CD4-positive, alpha-beta memory T cell (primary cell): ENCODE data around the gene MAPK6. TPM values are rescaled to one million over a fixed set of nuclear protein-coding genes. Genes with fewer than 3 reads are reported as not detected.
A peak's percentile ranks its signal among the peaks of the same experiment; 100 is the strongest.

ENCODE experiments used
- CTCF ChIA-PET: fragments of 350-600 bp; sonication (Branson Sonifier 250); formaldehyde crosslinking; loops from one replicate; lab custom pipeline; 2021; ENCODE audit warnings: inconsistent platforms; ENCODE audit not compliant: partially characterized antibody; lab: Charles Lee
- POLR2A ChIA-PET: fragments of 350-600 bp; sonication (Branson Sonifier 250); formaldehyde crosslinking; loops from one replicate; lab custom pipeline; 2021; ENCODE audit not compliant: partially characterized antibody; lab: Charles Lee
- DNase-seq, 5 donors: peaks; one replicate each; pipeline versions ENCODE4 v3.0.0 to v3.0.0-alpha.2; 2020 to 2022; ENCODE audit warnings: mixed read lengths in 1 of 5
- H3K27ac ChIP-seq: one replicate; pipeline ENCODE4 v1.7.0; 2013; ENCODE audit warnings: low read depth, low read length
- H3K27me3 ChIP-seq: 2 replicates; pipeline ENCODE4 v1.7.0; 2013; ENCODE audit warnings: mild to moderate bottlenecking, low read length, moderate library complexity; ENCODE audit not compliant: insufficient read depth
- H3K36me3 ChIP-seq: 2 replicates; pipeline ENCODE4 v1.7.0; 2013; ENCODE audit warnings: mild to moderate bottlenecking, low read length, moderate library complexity; ENCODE audit not compliant: insufficient read depth
- H3K4me1 ChIP-seq: 2 replicates; pipeline ENCODE4 v1.7.0; 2013; ENCODE audit warnings: mild to moderate bottlenecking, low read length, moderate library complexity; ENCODE audit not compliant: insufficient read depth
- H3K4me3 ChIP-seq, 2 donors: one replicate each; pipeline ENCODE4 v1.7.0; 2013; ENCODE audit warnings: low read length in 2 of 2, mild to moderate bottlenecking in 1 of 2
- H3K9me3 ChIP-seq, 2 donors: one replicate each; pipeline ENCODE4 v1.7.0; 2013; ENCODE audit warnings: low read length in 2 of 2, control low read depth in 1 of 2; ENCODE audit not compliant: control insufficient read depth in 1 of 2
- H3K27ac Mint-ChIP-seq, 7 donors: one replicate each; pipeline ENCODE4 v1.8.0; 2020 to 2021; ENCODE audit warnings: mixed read lengths in 7 of 7, mild to moderate bottlenecking in 6 of 7, inconsistent platforms in 3 of 7, moderate library complexity in 3 of 7
- H3K27me3 Mint-ChIP-seq, 2 donors: one replicate each; pipeline ENCODE4 v1.8.0; 2020 to 2021; ENCODE audit warnings: mixed read lengths in 2 of 2
- H3K36me3 Mint-ChIP-seq, 2 donors: one replicate each; pipeline ENCODE4 v1.8.0; 2020 to 2021; ENCODE audit warnings: mixed read lengths in 2 of 2, inconsistent platforms in 1 of 2, mild to moderate bottlenecking in 1 of 2
- H3K4me1 Mint-ChIP-seq, 4 donors: one replicate each; pipeline ENCODE4 v1.8.0; 2020 to 2021; ENCODE audit warnings: mixed read lengths in 4 of 4, mild to moderate bottlenecking in 1 of 4
- H3K4me3 Mint-ChIP-seq, 8 donors: one replicate each; pipeline ENCODE4 v1.8.0; 2020 to 2021; ENCODE audit warnings: mixed read lengths in 8 of 8, mild to moderate bottlenecking in 7 of 8, moderate library complexity in 6 of 8, inconsistent platforms in 3 of 8
- H3K9me3 Mint-ChIP-seq, 8 donors: one replicate each; pipeline ENCODE4 v1.8.0; 2020 to 2021; ENCODE audit warnings: mixed read lengths in 8 of 8, mild to moderate bottlenecking in 5 of 8, inconsistent platforms in 3 of 8, moderate library complexity in 1 of 8
- intact Hi-C: fragments of 100-400 bp; cut with micrococcal nuclease; formaldehyde crosslinking; loops from one replicate; pipeline ENCODE4 v1.15.1; 2023
- polyA plus RNA-seq, 2 donors: library from polyadenylated mRNA; unstranded; fragments of 300-500 nt; fragmentation: Illumina TruSeq; gene quantifications; one replicate each; pipeline ENCODE4 v1.2.3, GENCODE V29; 2021
- total RNA-seq, 2 experiments: library from RNA; stranded (reverse); gene quantifications; one replicate each; pipeline ENCODE4 v1.2.3, GENCODE V29; 2021

The MAPK6 gene
- total and polyA plus RNA-seq, 4 experiments from 2014 or later, result 7.1 to 24.0 (median 13.1) TPM

GRCh38 chr15:52102463-52102862, 83.4 kb downstream of the MAPK6 start:
- H3K4me3 ChIP-seq, result no peak overlapping the region
- POLR2A ChIA-PET, result no interaction called here
- no peaks in the 10 kb centered on the region for H3K36me3 ChIP-seq
- no peak for DNase-seq
- Mint-ChIP-seq H3K27ac (no peak overlapping the region), H3K27me3 (peaks cover 5 to 8% of the 10 kb centered on the region in 2 donors), H3K4me3 (no peak overlapping the region), H3K4me1 (no peaks in the 10 kb centered on the region), H3K9me3 (no peaks in the 10 kb centered on the region), H3K36me3 (peaks cover 0 to 3% of the 10 kb centered on the region in 2 donors)
- CTCF ChIA-PET, result no interaction called here
- H3K27ac ChIP-seq, result no peak overlapping the region
- H3K4me1 ChIP-seq, result no peaks in the 10 kb centered on the region
- no peaks in the 10 kb centered on the region for H3K9me3 ChIP-seq
- H3K27me3 ChIP-seq, result no peaks in the 10 kb centered on the region
- intact Hi-C loops, result no loop called here

- no peak overlapping the region for H3K4me3 Mint-ChIP-seq
- peaks cover 8 to 9% of the 10 kb centered on the region in 2 donors for H3K27me3 Mint-ChIP-seq
- Histone ChIP-seq H3K27ac (no peak overlapping the region), H3K9me3 (no peaks in the 10 kb centered on the region), H3K27me3 (no peaks in the 10 kb centered on the region), H3K4me1 (no peaks in the 10 kb centered on the region), H3K36me3 (no peaks in the 10 kb centered on the region), H3K4me3 (no peak overlapping the region)
- POLR2A ChIA-PET, result no interaction called here
- H3K27ac Mint-ChIP-seq, result no peak overlapping the region
- H3K36me3 Mint-ChIP-seq, result peaks cover 0 to 3% of the 10 kb centered on the region in 2 donors
- DNase-seq, result no peak
- CTCF ChIA-PET, result no interaction called here
- intact Hi-C loops, result no loop called here
- no peaks in the 10 kb centered on the region for H3K9me3 Mint-ChIP-seq
- H3K4me1 Mint-ChIP-seq, result no peaks in the 10 kb centered on the region
Measured at GRCh38 chr15:52103217-52104207, 84.5 kb downstream of the MAPK6 start.

- Histone ChIP-seq H3K27ac (no peak overlapping the region), H3K4me3 (no peak overlapping the region), H3K36me3 (no peaks in the 10 kb centered on the region), H3K27me3 (no peaks in the 10 kb centered on the region), H3K9me3 (no peaks in the 10 kb centered on the region), H3K4me1 (no peaks in the 10 kb centered on the region)
- peaks cover 0 to 3% of the 10 kb centered on the region in 2 donors for H3K36me3 Mint-ChIP-seq
- H3K4me1 Mint-ChIP-seq, result no peaks in the 10 kb centered on the region
- ChIA-PET POLR2A (no interaction called here), CTCF (no interaction called here)
- intact Hi-C loops, result no loop called here
- no peak for DNase-seq
- peak overlapping the region in 1 of 7 donors; percentile 56 for H3K27ac Mint-ChIP-seq
- no peak overlapping the region for H3K4me3 Mint-ChIP-seq
- H3K9me3 Mint-ChIP-seq, result no peaks in the 10 kb centered on the region
- peaks cover 12 to 16% of the 10 kb centered on the region in 2 donors for H3K27me3 Mint-ChIP-seq
Measured at GRCh38 chr15:52104532-52105004, 85.5 kb downstream of the MAPK6 start.

GRCh38 chr15:52105846-52106245, 86.8 kb downstream of the MAPK6 start:
- POLR2A ChIA-PET, result no interaction called here
- H3K27me3 ChIP-seq, result no peaks in the 10 kb centered on the region
- DNase-seq, result no peak
- no peaks in the 10 kb centered on the region for H3K4me1 ChIP-seq
- H3K4me3 Mint-ChIP-seq, result no peak overlapping the region
- intact Hi-C loops, result no loop called here
- no peaks in the 10 kb centered on the region for H3K9me3 ChIP-seq
- CTCF ChIA-PET, result no interaction called here
- no peak overlapping the region for H3K27ac Mint-ChIP-seq
- H3K36me3 ChIP-seq, result no peaks in the 10 kb centered on the region
- H3K36me3 Mint-ChIP-seq, result peaks cover 0 to 3% of the 10 kb centered on the region in 2 donors
- H3K27me3 Mint-ChIP-seq, result peaks cover 13 to 23% of the 10 kb centered on the region in 2 donors
- H3K4me3 ChIP-seq, result no peak overlapping the region
- no peaks in the 10 kb centered on the region for H3K9me3 Mint-ChIP-seq
- no peak overlapping the region for H3K27ac ChIP-seq
- H3K4me1 Mint-ChIP-seq, result no peaks in the 10 kb centered on the region

- H3K4me1 ChIP-seq, result peaks cover 2% of the 10 kb centered on the region
- no peaks in the 10 kb centered on the region for H3K27me3 ChIP-seq
- no peaks in the 10 kb centered on the region for H3K9me3 ChIP-seq
- intact Hi-C loops, result no loop called here
- CTCF ChIA-PET, result no interaction called here
- POLR2A ChIA-PET, result no interaction called here
- H3K27ac ChIP-seq, result no peak overlapping the region
- no peaks in the 10 kb centered on the region for H3K9me3 Mint-ChIP-seq
- no peak for DNase-seq
- H3K4me3 ChIP-seq, result no peak overlapping the region
- no peak overlapping the region for H3K27ac Mint-ChIP-seq
- no peak overlapping the region for H3K4me3 Mint-ChIP-seq
- peaks cover 0 to 3% of the 10 kb centered on the region in 2 donors for H3K36me3 Mint-ChIP-seq
- no peaks in the 10 kb centered on the region for H3K36me3 ChIP-seq
- peaks cover 13 to 26% of the 10 kb centered on the region in 2 donors for H3K27me3 Mint-ChIP-seq
- peaks cover 0 to 4% (median under 1%) of the 10 kb centered on the region in 4 donors for H3K4me1 Mint-ChIP-seq
Measured at GRCh38 chr15:52106641-52107040, 87.6 kb downstream of the MAPK6 start.

- H3K36me3 Mint-ChIP-seq, result peaks cover 0 to 3% of the 10 kb centered on the region in 2 donors
- Histone ChIP-seq H3K36me3 (no peaks in the 10 kb centered on the region), H3K27ac (no peak overlapping the region), H3K27me3 (no peaks in the 10 kb centered on the region), H3K4me3 (no peak overlapping the region), H3K9me3 (no peaks in the 10 kb centered on the region), H3K4me1 (peaks cover 7% of the 10 kb centered on the region)
- no peaks in the 10 kb centered on the region for H3K9me3 Mint-ChIP-seq
- DNase-seq, result no peak
- intact Hi-C loops, result no loop called here
- H3K4me1 Mint-ChIP-seq, result peaks cover 0 to 4% (median under 1%) of the 10 kb centered on the region in 4 donors
- ChIA-PET CTCF (no interaction called here), POLR2A (no interaction called here)
- no peak overlapping the region for H3K27ac Mint-ChIP-seq
- H3K4me3 Mint-ChIP-seq, result no peak overlapping the region
- peaks cover 9 to 26% of the 10 kb centered on the region in 2 donors for H3K27me3 Mint-ChIP-seq
Measured at GRCh38 chr15:52107238-52107637, 88.2 kb downstream of the MAPK6 start.

GRCh38 chr15:52109559-52110451, 90.8 kb downstream of the MAPK6 start:
- H3K9me3 ChIP-seq, result no peaks in the 10 kb centered on the region
- H3K27me3 ChIP-seq, result no peaks in the 10 kb centered on the region
- H3K36me3 ChIP-seq, result no peaks in the 10 kb centered on the region
- Mint-ChIP-seq H3K9me3 (peaks cover 0 to 2% (median 0%) of the 10 kb centered on the region in 8 donors), H3K4me3 (no peak overlapping the region), H3K27ac (no peak overlapping the region), H3K36me3 (peaks cover 0 to 3% of the 10 kb centered on the region in 2 donors), H3K4me1 (peaks cover 0 to 4% (median under 1%) of the 10 kb centered on the region in 4 donors), H3K27me3 (peaks cover 6 to 22% of the 10 kb centered on the region in 2 donors)
- no peak overlapping the region for H3K27ac ChIP-seq
- intact Hi-C loops, result no loop called here
- DNase-seq, result no peak
- ChIA-PET CTCF (no interaction called here), POLR2A (no interaction called here)
- H3K4me1 ChIP-seq, result peaks cover 7% of the 10 kb centered on the region
- no peak overlapping the region for H3K4me3 ChIP-seq
